SU-DHL-6 (cell line): ENCODE data around the gene SLC41A3.
"Not testable (repeated sequence)": the region's sequence is repeated elsewhere in the genome, so short reads cannot be mapped to it uniquely, and the experiment has no call there.

Experiments
- EZH2phosphoT487 ChIP-seq: fragments of 200-600 bp; sonication (generic), shearing (Covaris generic); conservative IDR thresholded peaks from 2 replicates; pipeline ENCODE4 v1.6.1; 2018; ENCODE audit warnings: mild to moderate bottlenecking, antibody characterized with exemption, low read length, moderate library complexity, mixed read lengths
- TF ChIP-seq, protein P1 (sequence below): fragments of 200-600 bp; sonication (generic); IDR thresholded peaks from one replicate; pipeline ENCODE4 v1.5.1; 2017; ENCODE audit warnings: antibody characterized with exemption, mild to moderate bottlenecking, low read length, moderate library complexity; ENCODE audit not compliant: insufficient read depth, poor library complexity, severe bottlenecking

DNA sequence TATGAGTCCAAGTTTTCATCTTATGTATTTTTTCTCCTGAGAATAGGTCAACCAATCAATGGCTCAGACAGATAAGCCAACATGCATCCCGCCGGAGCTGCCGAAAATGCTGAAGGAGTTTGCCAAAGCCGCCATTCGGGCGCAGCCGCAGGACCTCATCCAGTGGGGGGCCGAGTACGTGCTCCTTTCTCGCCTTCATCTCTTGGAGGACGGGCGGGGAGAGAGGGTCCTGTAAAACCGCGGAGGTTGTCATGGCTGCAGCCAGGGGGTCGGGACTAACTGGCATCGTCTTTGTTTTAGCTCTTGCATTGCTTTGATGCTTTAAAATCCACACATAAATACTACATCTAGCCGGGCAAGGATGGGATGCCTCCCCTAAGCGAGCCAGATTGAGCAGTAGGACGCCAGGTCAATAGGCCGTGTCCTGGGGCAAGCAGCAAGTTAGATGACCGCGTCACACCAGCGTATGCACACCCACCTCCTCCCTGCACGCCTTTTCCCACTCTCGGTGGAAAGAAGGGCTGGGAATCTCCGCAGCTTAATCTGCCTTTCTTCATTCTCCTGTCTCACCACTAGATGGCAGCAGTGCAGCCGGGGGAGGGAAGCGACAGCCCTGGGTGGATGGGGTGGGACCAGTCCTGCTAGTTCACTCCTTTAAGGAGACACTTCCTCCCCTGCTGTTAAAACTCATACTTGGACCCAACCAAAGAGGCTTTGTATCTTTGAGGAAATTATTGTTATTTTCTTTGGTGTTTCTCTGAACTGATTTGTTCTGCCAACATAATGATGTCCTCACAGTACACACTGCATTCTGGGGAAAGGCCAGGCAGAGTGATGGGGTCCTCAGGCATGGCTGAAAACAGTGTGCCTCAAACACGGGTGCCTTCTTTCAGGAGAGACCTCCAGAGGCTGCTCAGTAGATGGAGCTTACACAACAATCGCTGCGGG, 111.7 kb downstream of the SLC41A3 start:
- TF ChIP-seq, protein P1, sequence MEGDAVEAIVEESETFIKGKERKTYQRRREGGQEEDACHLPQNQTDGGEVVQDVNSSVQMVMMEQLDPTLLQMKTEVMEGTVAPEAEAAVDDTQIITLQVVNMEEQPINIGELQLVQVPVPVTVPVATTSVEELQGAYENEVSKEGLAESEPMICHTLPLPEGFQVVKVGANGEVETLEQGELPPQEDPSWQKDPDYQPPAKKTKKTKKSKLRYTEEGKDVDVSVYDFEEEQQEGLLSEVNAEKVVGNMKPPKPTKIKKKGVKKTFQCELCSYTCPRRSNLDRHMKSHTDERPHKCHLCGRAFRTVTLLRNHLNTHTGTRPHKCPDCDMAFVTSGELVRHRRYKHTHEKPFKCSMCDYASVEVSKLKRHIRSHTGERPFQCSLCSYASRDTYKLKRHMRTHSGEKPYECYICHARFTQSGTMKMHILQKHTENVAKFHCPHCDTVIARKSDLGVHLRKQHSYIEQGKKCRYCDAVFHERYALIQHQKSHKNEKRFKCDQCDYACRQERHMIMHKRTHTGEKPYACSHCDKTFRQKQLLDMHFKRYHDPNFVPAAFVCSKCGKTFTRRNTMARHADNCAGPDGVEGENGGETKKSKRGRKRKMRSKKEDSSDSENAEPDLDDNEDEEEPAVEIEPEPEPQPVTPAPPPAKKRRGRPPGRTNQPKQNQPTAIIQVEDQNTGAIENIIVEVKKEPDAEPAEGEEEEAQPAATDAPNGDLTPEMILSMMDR: peak; percentile 38
- TF ChIP-seq EZH2phosphoT487: not testable (repeated sequence)
